CD4-positive, alpha-beta T cell treated with Interleukin-17A for 4 hours (primary cell): ENCODE results near the gene PFDN4.
"Not testable (repeated sequence)": the region's sequence is repeated elsewhere in the genome, so short reads cannot be mapped to it uniquely, and the experiment has no call there.

Source experiments
- DNase-seq: peaks from one replicate; pipeline ENCODE4 v3.0.0-alpha.2; 2020; ENCODE audit warnings: mixed read lengths

The PFDN4 gene

GRCh38 chr20:54229566-54230160 is 21.8 kb downstream of the PFDN4 start:
- DNase-seq: no peak

GRCh38 chr20:54231036-54231435 is 23.1 kb downstream of the PFDN4 start:
- no peak for DNase-seq

- DNase-seq: no peak
Measured at GRCh38 chr20:54234991-54235390, 27.1 kb downstream of the PFDN4 start.

- no peak for DNase-seq
Measured at GRCh38 chr20:54237116-54237943, 29.4 kb downstream of the PFDN4 start.

- DNase-seq: no peak
Measured at GRCh38 chr20:54244113-54244512, 36.2 kb downstream of the PFDN4 start.

DNA sequence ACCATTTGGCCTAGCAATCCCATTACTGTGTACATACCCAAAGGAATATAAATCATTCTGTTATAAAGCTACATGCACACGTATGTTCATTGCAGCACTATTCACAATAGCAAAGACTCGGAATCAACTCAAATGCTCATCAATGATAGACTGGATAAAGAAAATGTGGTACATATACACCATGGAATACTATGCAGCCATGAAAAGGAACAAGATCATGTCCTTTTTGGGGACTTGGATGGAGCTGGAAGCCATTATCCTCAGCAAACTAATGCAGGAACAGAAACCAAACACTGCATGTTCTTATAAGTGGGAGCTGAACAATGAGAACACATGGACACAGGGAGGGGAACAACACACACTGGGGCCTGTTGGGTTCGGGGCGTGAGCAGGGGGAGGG is 40.8 kb downstream of the PFDN4 start:
- not testable (repeated sequence) for DNase-seq

- DNase-seq: no peak
Measured at GRCh38 chr20:54250691-54251090, 42.8 kb downstream of the PFDN4 start.

DNA sequence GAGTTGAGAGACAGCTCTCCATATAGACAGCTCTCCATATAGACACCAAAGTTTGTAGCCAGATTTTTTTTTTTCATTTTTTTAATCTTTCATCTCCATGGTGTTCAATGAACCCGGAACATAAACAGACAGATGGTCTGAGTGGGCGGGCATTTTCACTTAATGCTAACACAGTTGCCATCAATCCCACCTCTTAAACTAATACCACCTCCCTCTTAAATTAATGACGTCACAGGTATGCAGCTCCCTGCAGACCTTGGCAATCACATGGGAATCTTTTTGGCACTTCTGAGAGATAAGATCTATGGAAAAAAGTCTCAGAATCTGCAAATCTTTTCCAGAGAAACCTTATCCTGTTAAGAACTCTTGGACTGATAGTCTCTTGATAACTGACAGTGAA is 43.2 kb downstream of the PFDN4 start:
- no peak for DNase-seq

DNA sequence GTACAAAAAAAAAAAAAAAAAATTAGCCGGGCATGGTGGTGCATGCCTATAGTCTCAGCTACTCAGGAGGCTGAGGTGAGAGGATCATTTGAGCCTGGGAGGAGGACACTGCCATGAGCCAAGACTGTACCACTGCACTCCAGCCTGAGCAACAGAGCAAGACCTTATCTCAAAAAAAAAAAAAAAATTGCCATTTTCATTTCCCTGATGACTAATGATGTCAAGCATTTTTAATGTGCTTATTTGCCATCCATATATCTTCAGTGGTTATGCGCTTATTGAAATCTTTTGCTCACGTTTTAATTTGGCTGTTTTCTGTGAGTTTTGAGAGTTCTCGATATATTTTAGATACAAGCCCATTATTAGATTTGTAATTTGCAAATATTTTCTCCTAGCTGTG is 46.7 kb downstream of the PFDN4 start:
- no peak for DNase-seq

GRCh38 chr20:54255157-54255556 is 47.3 kb downstream of the PFDN4 start:
- no peak for DNase-seq

- DNase-seq: no peak
Measured at GRCh38 chr20:54256202-54256601, 48.3 kb downstream of the PFDN4 start.

GRCh38 chr20:54257071-54257816 is 49.4 kb downstream of the PFDN4 start:
- no peak for DNase-seq

- DNase-seq: no peak
Measured at GRCh38 chr20:54260116-54260515, 52.2 kb downstream of the PFDN4 start.

- no peak for DNase-seq
Measured at GRCh38 chr20:54262671-54263070, 54.8 kb downstream of the PFDN4 start.

GRCh38 chr20:54263116-54263690 is 55.3 kb downstream of the PFDN4 start:
- DNase-seq: no peak

DNA sequence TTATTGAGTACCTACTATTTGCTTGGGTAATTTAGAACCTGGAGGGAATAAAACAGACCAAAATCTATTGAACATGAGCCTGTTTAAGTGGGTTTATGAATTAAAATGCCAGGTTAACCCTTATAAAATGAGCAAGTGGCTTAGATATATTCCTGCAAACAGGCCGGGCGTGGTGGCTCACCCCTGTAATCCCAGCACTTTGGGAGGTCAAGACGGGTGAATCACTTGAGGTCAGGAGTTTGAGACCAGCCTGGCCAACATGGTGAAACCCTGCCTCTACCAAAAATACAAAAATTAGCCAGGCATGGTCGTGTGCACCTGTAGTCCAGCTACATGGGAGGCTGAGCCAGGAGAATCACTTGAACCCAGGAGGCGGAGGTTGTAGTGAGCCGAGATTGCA is 57.9 kb downstream of the PFDN4 start:
- not testable (repeated sequence) for DNase-seq

GRCh38 chr20:54266844-54267243 is 59.0 kb downstream of the PFDN4 start:
- no peak for DNase-seq

GRCh38 chr20:54267483-54268003 is 59.7 kb downstream of the PFDN4 start:
- DNase-seq: no peak

GRCh38 chr20:54268941-54269340 is 61.1 kb downstream of the PFDN4 start:
- no peak for DNase-seq
